ENCODE results near the gene OTOP3. TPM values are rescaled to one million over a fixed set of nuclear protein-coding genes. Genes with fewer than 3 reads are reported as not detected.

OTOP3 gene
- total RNA-seq, 1 donor from 2014 or later = not detected

DNA sequence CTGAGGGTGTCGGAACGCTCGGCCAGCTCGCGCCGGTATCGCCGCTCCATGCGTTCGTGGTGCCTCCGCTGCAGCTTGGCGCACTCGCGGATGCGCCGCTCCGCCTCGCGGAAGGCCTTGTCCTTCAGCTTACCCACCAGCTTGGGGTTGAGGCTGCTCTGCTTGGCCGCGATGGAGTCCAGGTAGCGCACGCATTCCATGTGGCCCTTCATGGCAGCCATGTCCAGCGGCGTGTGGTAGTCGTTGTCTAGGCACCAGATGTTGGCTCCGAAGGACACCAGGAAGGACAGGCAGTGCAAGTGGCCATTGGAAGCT, 15.4 kb upstream of the OTOP3 start:
- peaks cover 31% of the 10 kb centered on the region for H3K27me3 ChIP-seq

DNA sequence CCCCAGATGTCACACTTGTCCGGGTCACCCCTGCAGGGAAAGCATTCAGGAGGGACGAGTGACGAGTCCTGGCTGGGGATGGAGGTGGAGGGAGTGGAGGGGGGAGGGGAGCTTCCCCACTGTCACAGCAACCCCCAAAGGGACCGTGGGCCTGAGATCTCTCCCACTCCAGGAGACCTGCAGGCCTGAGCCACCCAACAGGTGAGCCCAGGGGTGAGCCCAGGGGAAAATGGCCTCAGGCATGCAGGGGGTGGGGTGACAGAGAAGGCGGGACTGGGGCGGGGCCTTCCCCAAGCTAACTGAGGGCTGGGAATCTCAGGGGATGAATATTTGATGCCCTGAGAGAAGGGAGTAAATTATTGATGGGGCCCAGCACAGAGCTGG, 15.1 kb upstream of the OTOP3 start:
- H3K27me3 ChIP-seq = peaks cover 31% of the 10 kb centered on the region

More for the DNA sequence above, 15.4 kb upstream of the OTOP3 start:
- no peaks in the 10 kb centered on the region for H3K9me3 ChIP-seq
- intact Hi-C loops (cut with DNase I) = no loop called here
- TF ChIP-seq CTCF (IDR thresholded peaks at IDR 0.05) = no peak
- H3K36me3 ChIP-seq = no peaks in the 10 kb centered on the region
- no peak overlapping the region for H3K27ac ChIP-seq
- H3K4me3 ChIP-seq = no peak overlapping the region
- no peak for DNase-seq (ENCODE audit: low spot score in 2 of 2)
- H3K4me1 ChIP-seq = peaks cover 10 to 11% of the 10 kb centered on the region in 2 donors

DNA sequence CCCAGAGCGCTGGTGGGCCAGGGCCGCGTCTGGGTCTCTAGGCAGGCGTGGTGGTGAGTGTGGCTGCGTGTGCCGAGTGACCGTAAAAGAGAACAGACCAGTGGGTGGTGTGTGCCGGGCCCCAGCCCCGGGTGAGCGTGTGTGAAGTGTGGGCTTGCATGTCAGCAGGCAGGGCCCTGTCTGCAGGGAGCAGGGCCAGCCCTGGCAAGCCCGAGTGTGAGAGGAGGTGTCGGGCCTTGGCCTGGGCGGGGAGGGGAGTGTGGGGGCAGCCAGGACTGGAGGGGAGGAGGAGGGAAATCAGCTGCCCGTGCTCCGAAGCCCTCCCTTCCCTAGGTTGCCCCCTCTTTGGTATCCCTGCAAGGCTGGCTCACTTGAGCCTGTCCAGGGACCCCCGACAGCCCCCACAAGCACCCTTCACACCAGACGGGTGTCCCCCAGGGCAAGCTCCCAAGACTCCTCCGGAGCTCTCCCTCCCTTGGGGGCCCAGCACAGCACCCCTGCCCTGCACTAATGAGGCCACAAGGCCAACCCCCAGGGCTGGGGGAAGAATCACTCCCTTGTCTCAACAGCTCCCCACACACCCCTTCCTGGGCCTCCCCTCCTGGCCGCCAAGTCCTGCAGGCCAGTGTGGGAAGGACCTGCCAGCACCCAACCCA, 14.5 kb upstream of the OTOP3 start:
- no peak for TF ChIP-seq CTCF (IDR thresholded peaks at IDR 0.05)
- Histone ChIP-seq H3K9me3 (no peaks in the 10 kb centered on the region), H3K27me3 (peaks cover 31% of the 10 kb centered on the region), H3K4me1 (peaks cover 10 to 11% of the 10 kb centered on the region in 2 donors), H3K27ac (no peak overlapping the region), H3K4me3 (no peak overlapping the region), H3K36me3 (no peaks in the 10 kb centered on the region)
- DNase-seq (ENCODE audit: low spot score in 2 of 2) = no peak
- intact Hi-C loops (cut with DNase I) = no loop called here

More for the DNA sequence above, 15.1 kb upstream of the OTOP3 start:
- H3K27ac ChIP-seq = no peak overlapping the region
- intact Hi-C loops (cut with DNase I) = no loop called here
- no peaks in the 10 kb centered on the region for H3K36me3 ChIP-seq
- H3K4me3 ChIP-seq = no peak overlapping the region
- no peak for DNase-seq (ENCODE audit: low spot score in 2 of 2)
- H3K9me3 ChIP-seq = no peaks in the 10 kb centered on the region
- TF ChIP-seq CTCF (IDR thresholded peaks at IDR 0.05) = no peak
- peaks cover 10 to 11% of the 10 kb centered on the region in 2 donors for H3K4me1 ChIP-seq

- Histone ChIP-seq H3K4me1 (peaks cover 10 to 11% of the 10 kb centered on the region in 2 donors), H3K27me3 (peaks cover 31% of the 10 kb centered on the region)
- TF ChIP-seq CTCF (IDR thresholded peaks at IDR 0.05) = no peak
Observed at GRCh38 chr17:74921769-74922168, 13.9 kb upstream of the OTOP3 start.

GRCh38 chr17:74922172-74922571, 13.5 kb upstream of the OTOP3 start:
- peaks cover 10 to 11% of the 10 kb centered on the region in 2 donors for H3K4me1 ChIP-seq
- no peak overlapping the region for H3K27ac ChIP-seq
- no peaks in the 10 kb centered on the region for H3K36me3 ChIP-seq
- H3K27me3 ChIP-seq = peaks cover 31% of the 10 kb centered on the region
- TF ChIP-seq CTCF (IDR thresholded peaks at IDR 0.05) = no peak
- DNase-seq (ENCODE audit: low spot score in 2 of 2) = no peak
- H3K9me3 ChIP-seq = no peaks in the 10 kb centered on the region
- intact Hi-C loops (cut with DNase I) = no loop called here
- no peak overlapping the region for H3K4me3 ChIP-seq

More at GRCh38 chr17:74921769-74922168, 13.9 kb upstream of the OTOP3 start:
- intact Hi-C loops (cut with DNase I) = no loop called here
- H3K9me3 ChIP-seq = no peaks in the 10 kb centered on the region
- no peak for DNase-seq (ENCODE audit: low spot score in 2 of 2)
- no peak overlapping the region for H3K4me3 ChIP-seq
- H3K36me3 ChIP-seq = no peaks in the 10 kb centered on the region
- no peak overlapping the region for H3K27ac ChIP-seq
